Measurements from ENCODE around the gene TNS3.

The TNS3 gene

DNA sequence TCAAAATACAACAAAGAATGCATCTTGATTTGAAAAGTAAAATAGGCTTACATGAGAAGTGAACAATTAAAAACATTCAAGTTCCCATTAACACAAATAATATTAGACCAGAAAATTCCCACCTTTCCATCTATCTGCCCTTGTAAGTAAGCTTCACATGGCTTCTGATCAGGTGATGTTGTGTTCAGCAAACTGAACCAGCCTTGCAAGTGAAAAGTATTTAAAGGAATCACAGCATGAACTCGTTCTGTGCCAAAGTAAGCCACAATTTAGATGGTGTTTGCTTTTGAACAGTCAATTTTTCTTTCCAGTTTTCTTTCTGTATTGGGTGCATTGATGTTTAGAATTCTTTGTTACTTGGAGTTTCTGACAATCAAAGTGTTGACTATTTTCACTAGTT is 347.9 kb downstream of the TNS3 start:
- no peaks in the 10 kb centered on the region for H4K20me1 ChIP-seq (ENCODE audit: insufficient read depth)
- H3K27ac ChIP-seq, result no peak overlapping the region
- H3K9ac ChIP-seq, result no peak overlapping the region
- H3K36me3 ChIP-seq (ENCODE audit: insufficient read depth), result no peaks in the 10 kb centered on the region
- no peaks in the 10 kb centered on the region for H3K79me2 ChIP-seq (ENCODE audit: insufficient read depth, low read depth)
- H3K4me1 ChIP-seq (ENCODE audit: low read depth, poor library complexity, severe bottlenecking), result no peaks in the 10 kb centered on the region
- H2AFZ ChIP-seq (ENCODE audit: low read depth), result no peak overlapping the region
- no peak overlapping the region for H3K4me3 ChIP-seq (IDR thresholded peaks at IDR 0.05; ENCODE audit: insufficient read depth, low read depth, low read length)
- no peaks in the 10 kb centered on the region for H3K27me3 ChIP-seq (ENCODE audit: insufficient read depth, low read depth)
- no peak overlapping the region for H3K4me2 ChIP-seq
- TF ChIP-seq, protein P1, sequence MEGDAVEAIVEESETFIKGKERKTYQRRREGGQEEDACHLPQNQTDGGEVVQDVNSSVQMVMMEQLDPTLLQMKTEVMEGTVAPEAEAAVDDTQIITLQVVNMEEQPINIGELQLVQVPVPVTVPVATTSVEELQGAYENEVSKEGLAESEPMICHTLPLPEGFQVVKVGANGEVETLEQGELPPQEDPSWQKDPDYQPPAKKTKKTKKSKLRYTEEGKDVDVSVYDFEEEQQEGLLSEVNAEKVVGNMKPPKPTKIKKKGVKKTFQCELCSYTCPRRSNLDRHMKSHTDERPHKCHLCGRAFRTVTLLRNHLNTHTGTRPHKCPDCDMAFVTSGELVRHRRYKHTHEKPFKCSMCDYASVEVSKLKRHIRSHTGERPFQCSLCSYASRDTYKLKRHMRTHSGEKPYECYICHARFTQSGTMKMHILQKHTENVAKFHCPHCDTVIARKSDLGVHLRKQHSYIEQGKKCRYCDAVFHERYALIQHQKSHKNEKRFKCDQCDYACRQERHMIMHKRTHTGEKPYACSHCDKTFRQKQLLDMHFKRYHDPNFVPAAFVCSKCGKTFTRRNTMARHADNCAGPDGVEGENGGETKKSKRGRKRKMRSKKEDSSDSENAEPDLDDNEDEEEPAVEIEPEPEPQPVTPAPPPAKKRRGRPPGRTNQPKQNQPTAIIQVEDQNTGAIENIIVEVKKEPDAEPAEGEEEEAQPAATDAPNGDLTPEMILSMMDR (conservative IDR thresholded peaks at IDR 0.05; ENCODE audit: low read depth, low read length), result no peak

GRCh38 chr7:47232751-47233412 is 349.0 kb downstream of the TNS3 start:
- H3K4me1 ChIP-seq (ENCODE audit: low read depth, poor library complexity, severe bottlenecking), result no peaks in the 10 kb centered on the region
- TF ChIP-seq, protein P1 (conservative IDR thresholded peaks at IDR 0.05; ENCODE audit: low read depth, low read length), result no peak
- no peak overlapping the region for H3K27ac ChIP-seq
- no peak overlapping the region for H3K4me2 ChIP-seq
- H4K20me1 ChIP-seq (ENCODE audit: insufficient read depth), result no peaks in the 10 kb centered on the region
- no peaks in the 10 kb centered on the region for H3K36me3 ChIP-seq (ENCODE audit: insufficient read depth)
- H3K27me3 ChIP-seq (ENCODE audit: insufficient read depth, low read depth), result no peaks in the 10 kb centered on the region
- no peaks in the 10 kb centered on the region for H3K79me2 ChIP-seq (ENCODE audit: insufficient read depth, low read depth)
- no peak overlapping the region for H2AFZ ChIP-seq (ENCODE audit: low read depth)
- H3K9ac ChIP-seq, result no peak overlapping the region
- H3K4me3 ChIP-seq (IDR thresholded peaks at IDR 0.05; ENCODE audit: insufficient read depth, low read depth, low read length), result no peak overlapping the region

DNA sequence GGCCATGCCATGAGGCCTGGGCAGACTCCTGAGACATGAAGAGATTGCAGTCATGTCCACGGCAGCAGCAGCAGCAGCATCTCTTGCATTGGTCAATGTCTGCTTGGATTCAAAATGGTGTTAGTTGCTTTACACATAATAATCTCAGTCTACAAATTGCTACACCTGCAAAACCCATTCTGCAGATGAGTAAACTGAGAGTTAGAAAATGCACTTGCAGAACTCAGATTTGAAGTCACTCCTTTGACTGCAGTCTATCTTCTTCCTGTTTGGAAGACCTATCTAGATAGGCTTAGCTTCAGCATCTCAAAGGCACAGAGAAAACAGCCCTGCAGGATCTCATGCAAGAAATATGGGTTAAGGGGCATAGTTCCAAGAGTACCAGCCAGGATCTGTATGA is 350.3 kb downstream of the TNS3 start:
- Histone ChIP-seq H3K79me2 (ENCODE audit: insufficient read depth, low read depth) (no peaks in the 10 kb centered on the region), H4K20me1 (ENCODE audit: insufficient read depth) (no peaks in the 10 kb centered on the region), H3K4me3 (IDR thresholded peaks at IDR 0.05; ENCODE audit: insufficient read depth, low read depth, low read length) (no peak overlapping the region), H3K9ac (no peak overlapping the region), H2AFZ (ENCODE audit: low read depth) (no peak overlapping the region), H3K4me2 (no peak overlapping the region), H3K27ac (no peak overlapping the region), H3K4me1 (ENCODE audit: low read depth, poor library complexity, severe bottlenecking) (no peaks in the 10 kb centered on the region), H3K27me3 (ENCODE audit: insufficient read depth, low read depth) (no peaks in the 10 kb centered on the region), H3K36me3 (ENCODE audit: insufficient read depth) (no peaks in the 10 kb centered on the region)
- TF ChIP-seq, protein P1 (conservative IDR thresholded peaks at IDR 0.05; ENCODE audit: low read depth, low read length), result no peak

- no peak overlapping the region for H3K27ac ChIP-seq
- no peaks in the 10 kb centered on the region for H3K27me3 ChIP-seq (ENCODE audit: insufficient read depth, low read depth)
- TF ChIP-seq, protein P1 (conservative IDR thresholded peaks at IDR 0.05; ENCODE audit: low read depth, low read length), result no peak
- H3K79me2 ChIP-seq (ENCODE audit: insufficient read depth, low read depth), result no peaks in the 10 kb centered on the region
- no peak overlapping the region for H3K4me3 ChIP-seq (IDR thresholded peaks at IDR 0.05; ENCODE audit: insufficient read depth, low read depth, low read length)
- H3K4me1 ChIP-seq (ENCODE audit: low read depth, poor library complexity, severe bottlenecking), result no peaks in the 10 kb centered on the region
- H2AFZ ChIP-seq (ENCODE audit: low read depth), result no peak overlapping the region
- no peak overlapping the region for H3K9ac ChIP-seq
- no peak overlapping the region for H3K4me2 ChIP-seq
- H4K20me1 ChIP-seq (ENCODE audit: insufficient read depth), result no peaks in the 10 kb centered on the region
- no peaks in the 10 kb centered on the region for H3K36me3 ChIP-seq (ENCODE audit: insufficient read depth)
Observed at GRCh38 chr7:47231032-47231431, 350.9 kb downstream of the TNS3 start.

Data from KMS-11 (cell line).